ENCODE measurements around the gene ZBTB12. TPM values are rescaled to one million over a fixed set of nuclear protein-coding genes. Genes with fewer than 3 reads are reported as not detected.

ZBTB12 gene
- total and polyA plus RNA-seq, 9 of the 15 experiments (the other 6 are each of a cell fraction or from before 2014, with no cell fraction given) = 0.03 to 12.4 (median 5.8) TPM; not detected in 1

DNA sequence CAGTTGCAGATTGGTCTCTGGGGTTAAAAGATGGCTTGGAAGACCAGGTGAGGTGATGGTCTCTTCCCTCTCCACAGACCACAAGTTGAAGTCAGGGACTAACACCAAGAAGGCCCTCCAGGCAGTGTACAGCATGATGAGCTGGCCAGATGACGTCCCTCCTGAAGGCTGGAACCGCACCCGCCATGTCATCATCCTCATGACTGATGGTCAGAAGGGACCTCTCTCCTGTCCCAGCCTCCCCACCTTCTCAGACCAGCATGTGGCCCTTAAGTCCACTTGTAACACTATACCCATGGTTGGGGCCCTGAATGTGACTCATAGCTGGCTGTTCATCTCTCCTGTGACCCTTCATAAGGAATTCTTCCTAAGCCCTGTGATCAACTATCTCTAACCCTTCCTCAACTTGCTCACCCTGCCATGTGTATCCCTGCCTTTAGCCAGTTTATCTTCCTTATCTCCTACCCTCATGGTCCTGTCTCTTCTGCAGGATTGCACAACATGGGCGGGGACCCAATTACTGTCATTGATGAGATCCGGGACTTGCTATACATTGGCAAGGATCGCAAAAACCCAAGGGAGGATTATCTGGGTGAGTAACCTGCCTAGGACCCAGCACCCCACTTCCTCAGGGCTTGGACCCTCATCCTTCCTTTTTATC, 47.0 kb upstream of the ZBTB12 start (continued):
- TF ChIP-seq, protein P1, sequence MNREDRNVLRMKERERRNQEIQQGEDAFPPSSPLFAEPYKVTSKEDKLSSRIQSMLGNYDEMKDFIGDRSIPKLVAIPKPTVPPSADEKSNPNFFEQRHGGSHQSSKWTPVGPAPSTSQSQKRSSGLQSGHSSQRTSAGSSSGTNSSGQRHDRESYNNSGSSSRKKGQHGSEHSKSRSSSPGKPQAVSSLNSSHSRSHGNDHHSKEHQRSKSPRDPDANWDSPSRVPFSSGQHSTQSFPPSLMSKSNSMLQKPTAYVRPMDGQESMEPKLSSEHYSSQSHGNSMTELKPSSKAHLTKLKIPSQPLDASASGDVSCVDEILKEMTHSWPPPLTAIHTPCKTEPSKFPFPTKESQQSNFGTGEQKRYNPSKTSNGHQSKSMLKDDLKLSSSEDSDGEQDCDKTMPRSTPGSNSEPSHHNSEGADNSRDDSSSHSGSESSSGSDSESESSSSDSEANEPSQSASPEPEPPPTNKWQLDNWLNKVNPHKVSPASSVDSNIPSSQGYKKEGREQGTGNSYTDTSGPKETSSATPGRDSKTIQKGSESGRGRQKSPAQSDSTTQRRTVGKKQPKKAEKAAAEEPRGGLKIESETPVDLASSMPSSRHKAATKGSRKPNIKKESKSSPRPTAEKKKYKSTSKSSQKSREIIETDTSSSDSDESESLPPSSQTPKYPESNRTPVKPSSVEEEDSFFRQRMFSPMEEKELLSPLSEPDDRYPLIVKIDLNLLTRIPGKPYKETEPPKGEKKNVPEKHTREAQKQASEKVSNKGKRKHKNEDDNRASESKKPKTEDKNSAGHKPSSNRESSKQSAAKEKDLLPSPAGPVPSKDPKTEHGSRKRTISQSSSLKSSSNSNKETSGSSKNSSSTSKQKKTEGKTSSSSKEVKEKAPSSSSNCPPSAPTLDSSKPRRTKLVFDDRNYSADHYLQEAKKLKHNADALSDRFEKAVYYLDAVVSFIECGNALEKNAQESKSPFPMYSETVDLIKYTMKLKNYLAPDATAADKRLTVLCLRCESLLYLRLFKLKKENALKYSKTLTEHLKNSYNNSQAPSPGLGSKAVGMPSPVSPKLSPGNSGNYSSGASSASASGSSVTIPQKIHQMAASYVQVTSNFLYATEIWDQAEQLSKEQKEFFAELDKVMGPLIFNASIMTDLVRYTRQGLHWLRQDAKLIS (CRISPR knock-in tag; IDR thresholded peaks at IDR 0.05) = no peak
- TF ChIP-seq NFIC (IDR thresholded peaks at IDR 0.05) (peak; percentile 45; the same call in 1 of the 2 replicates), COPS2 (conservative IDR thresholded peaks at IDR 0.05) (no peak), CAMTA2 (CRISPR knock-in tag; conservative IDR thresholded peaks at IDR 0.05) (no peak), SPI1 (IDR thresholded peaks at IDR 0.05; ENCODE audit: borderline replicate concordance, low read depth, low read length) (no peak), SMAD4 (CRISPR knock-in tag; conservative IDR thresholded peaks at IDR 0.05) (peak; percentile 74), BCL6 (CRISPR knock-in tag; IDR thresholded peaks at IDR 0.05) (no peak), RUNX1 (IDR thresholded peaks at IDR 0.05; ENCODE audit: low read depth) (0 out of 2 replicates have a peak, but pooled peaks have one; percentile 57), ATF7 (IDR thresholded peaks at IDR 0.05) (peak; percentile 95)
- TF ChIP-seq, protein P2, sequence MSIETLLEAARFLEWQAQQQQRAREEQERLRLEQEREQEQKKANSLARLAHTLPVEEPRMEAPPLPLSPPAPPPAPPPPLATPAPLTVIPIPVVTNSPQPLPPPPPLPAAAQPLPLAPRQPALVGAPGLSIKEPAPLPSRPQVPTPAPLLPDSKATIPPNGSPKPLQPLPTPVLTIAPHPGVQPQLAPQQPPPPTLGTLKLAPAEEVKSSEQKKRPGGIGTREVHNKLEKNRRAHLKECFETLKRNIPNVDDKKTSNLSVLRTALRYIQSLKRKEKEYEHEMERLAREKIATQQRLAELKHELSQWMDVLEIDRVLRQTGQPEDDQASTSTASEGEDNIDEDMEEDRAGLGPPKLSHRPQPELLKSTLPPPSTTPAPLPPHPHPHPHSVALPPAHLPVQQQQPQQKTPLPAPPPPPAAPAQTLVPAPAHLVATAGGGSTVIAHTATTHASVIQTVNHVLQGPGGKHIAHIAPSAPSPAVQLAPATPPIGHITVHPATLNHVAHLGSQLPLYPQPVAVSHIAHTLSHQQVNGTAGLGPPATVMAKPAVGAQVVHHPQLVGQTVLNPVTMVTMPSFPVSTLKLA (conservative IDR thresholded peaks at IDR 0.05) = peak; percentile 11 to 89
- TF ChIP-seq, protein P3, sequence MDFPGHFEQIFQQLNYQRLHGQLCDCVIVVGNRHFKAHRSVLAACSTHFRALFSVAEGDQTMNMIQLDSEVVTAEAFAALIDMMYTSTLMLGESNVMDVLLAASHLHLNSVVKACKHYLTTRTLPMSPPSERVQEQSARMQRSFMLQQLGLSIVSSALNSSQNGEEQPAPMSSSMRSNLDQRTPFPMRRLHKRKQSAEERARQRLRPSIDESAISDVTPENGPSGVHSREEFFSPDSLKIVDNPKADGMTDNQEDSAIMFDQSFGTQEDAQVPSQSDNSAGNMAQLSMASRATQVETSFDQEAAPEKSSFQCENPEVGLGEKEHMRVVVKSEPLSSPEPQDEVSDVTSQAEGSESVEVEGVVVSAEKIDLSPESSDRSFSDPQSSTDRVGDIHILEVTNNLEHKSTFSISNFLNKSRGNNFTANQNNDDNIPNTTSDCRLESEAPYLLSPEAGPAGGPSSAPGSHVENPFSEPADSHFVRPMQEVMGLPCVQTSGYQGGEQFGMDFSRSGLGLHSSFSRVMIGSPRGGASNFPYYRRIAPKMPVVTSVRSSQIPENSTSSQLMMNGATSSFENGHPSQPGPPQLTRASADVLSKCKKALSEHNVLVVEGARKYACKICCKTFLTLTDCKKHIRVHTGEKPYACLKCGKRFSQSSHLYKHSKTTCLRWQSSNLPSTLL (IDR thresholded peaks at IDR 0.05) = no peak
- TF ChIP-seq, protein P4, sequence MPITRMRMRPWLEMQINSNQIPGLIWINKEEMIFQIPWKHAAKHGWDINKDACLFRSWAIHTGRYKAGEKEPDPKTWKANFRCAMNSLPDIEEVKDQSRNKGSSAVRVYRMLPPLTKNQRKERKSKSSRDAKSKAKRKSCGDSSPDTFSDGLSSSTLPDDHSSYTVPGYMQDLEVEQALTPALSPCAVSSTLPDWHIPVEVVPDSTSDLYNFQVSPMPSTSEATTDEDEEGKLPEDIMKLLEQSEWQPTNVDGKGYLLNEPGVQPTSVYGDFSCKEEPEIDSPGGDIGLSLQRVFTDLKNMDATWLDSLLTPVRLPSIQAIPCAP (CRISPR knock-in tag; IDR thresholded peaks at IDR 0.05; ENCODE audit: borderline replicate concordance) = no peak
- TF ChIP-seq, protein P5, sequence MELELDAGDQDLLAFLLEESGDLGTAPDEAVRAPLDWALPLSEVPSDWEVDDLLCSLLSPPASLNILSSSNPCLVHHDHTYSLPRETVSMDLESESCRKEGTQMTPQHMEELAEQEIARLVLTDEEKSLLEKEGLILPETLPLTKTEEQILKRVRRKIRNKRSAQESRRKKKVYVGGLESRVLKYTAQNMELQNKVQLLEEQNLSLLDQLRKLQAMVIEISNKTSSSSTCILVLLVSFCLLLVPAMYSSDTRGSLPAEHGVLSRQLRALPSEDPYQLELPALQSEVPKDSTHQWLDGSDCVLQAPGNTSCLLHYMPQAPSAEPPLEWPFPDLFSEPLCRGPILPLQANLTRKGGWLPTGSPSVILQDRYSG (tag; conservative IDR thresholded peaks at IDR 0.05; ENCODE audit: low read depth) = 0 out of 2 replicates have a peak, but pooled peaks have one; percentile 15
- TF ChIP-seq, protein P6, sequence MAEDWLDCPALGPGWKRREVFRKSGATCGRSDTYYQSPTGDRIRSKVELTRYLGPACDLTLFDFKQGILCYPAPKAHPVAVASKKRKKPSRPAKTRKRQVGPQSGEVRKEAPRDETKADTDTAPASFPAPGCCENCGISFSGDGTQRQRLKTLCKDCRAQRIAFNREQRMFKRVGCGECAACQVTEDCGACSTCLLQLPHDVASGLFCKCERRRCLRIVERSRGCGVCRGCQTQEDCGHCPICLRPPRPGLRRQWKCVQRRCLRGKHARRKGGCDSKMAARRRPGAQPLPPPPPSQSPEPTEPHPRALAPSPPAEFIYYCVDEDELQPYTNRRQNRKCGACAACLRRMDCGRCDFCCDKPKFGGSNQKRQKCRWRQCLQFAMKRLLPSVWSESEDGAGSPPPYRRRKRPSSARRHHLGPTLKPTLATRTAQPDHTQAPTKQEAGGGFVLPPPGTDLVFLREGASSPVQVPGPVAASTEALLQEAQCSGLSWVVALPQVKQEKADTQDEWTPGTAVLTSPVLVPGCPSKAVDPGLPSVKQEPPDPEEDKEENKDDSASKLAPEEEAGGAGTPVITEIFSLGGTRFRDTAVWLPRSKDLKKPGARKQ (CRISPR knock-in tag; IDR thresholded peaks at IDR 0.05) = no peak
- TF ChIP-seq, protein P7, sequence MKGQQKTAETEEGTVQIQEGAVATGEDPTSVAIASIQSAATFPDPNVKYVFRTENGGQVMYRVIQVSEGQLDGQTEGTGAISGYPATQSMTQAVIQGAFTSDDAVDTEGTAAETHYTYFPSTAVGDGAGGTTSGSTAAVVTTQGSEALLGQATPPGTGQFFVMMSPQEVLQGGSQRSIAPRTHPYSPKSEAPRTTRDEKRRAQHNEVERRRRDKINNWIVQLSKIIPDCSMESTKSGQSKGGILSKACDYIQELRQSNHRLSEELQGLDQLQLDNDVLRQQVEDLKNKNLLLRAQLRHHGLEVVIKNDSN (CRISPR knock-in tag; IDR thresholded peaks at IDR 0.05) = peak; percentile 62
